Measurements from ENCODE around the gene PTPN7.
"Not testable (repeated sequence)": the region's sequence is repeated elsewhere in the genome, so short reads cannot be mapped to it uniquely, and the experiment has no call there.

PTPN7 gene

GRCh38 chr1:202179828-202180750, 19.7 kb upstream of the PTPN7 start:
- Histone ChIP-seq H3K27ac (ENCODE audit: insufficient read depth, low read length, poor library complexity, severe bottlenecking) (no peak overlapping the region), H3K27me3 (replicated peaks; ENCODE audit: control insufficient read depth, insufficient read depth, low read length, poor library complexity, severe bottlenecking) (no peaks in the 10 kb centered on the region), H3K4me1 (ENCODE audit: control insufficient read depth, insufficient read depth, low read length, poor library complexity, severe bottlenecking) (peaks cover 4% of the 10 kb centered on the region), H3K36me3 (ENCODE audit: control insufficient read depth, insufficient read depth, low read length) (no peaks in the 10 kb centered on the region), H3K9me3 (ENCODE audit: control insufficient read depth, low read length) (no peaks in the 10 kb centered on the region), H3K4me3 (ENCODE audit: insufficient read depth, low read depth, low read length, poor library complexity, severe bottlenecking) (no peak overlapping the region)
- no peak for DNase-seq

- H3K36me3 ChIP-seq (ENCODE audit: control insufficient read depth, insufficient read depth, low read length), result no peaks in the 10 kb centered on the region
- H3K4me1 ChIP-seq (ENCODE audit: control insufficient read depth, insufficient read depth, low read length, poor library complexity, severe bottlenecking), result no peaks in the 10 kb centered on the region
- no peak overlapping the region for H3K27ac ChIP-seq (ENCODE audit: insufficient read depth, low read length, poor library complexity, severe bottlenecking)
- no peaks in the 10 kb centered on the region for H3K27me3 ChIP-seq (replicated peaks; ENCODE audit: control insufficient read depth, insufficient read depth, low read length, poor library complexity, severe bottlenecking)
- DNase-seq, result no peak
- H3K9me3 ChIP-seq (ENCODE audit: control insufficient read depth, low read length), result no peaks in the 10 kb centered on the region
- H3K4me3 ChIP-seq (ENCODE audit: insufficient read depth, low read depth, low read length, poor library complexity, severe bottlenecking), result no peak overlapping the region
Observed at GRCh38 chr1:202176949-202177927, 16.8 kb upstream of the PTPN7 start.

- no peak for DNase-seq
- no peak overlapping the region for H3K4me3 ChIP-seq (ENCODE audit: insufficient read depth, low read depth, low read length, poor library complexity, severe bottlenecking)
- H3K27ac ChIP-seq (ENCODE audit: insufficient read depth, low read length, poor library complexity, severe bottlenecking), result no peak overlapping the region
- H3K27me3 ChIP-seq (replicated peaks; ENCODE audit: control insufficient read depth, insufficient read depth, low read length, poor library complexity, severe bottlenecking), result no peaks in the 10 kb centered on the region
- peaks cover 3% of the 10 kb centered on the region for H3K4me1 ChIP-seq (ENCODE audit: control insufficient read depth, insufficient read depth, low read length, poor library complexity, severe bottlenecking)
- no peaks in the 10 kb centered on the region for H3K36me3 ChIP-seq (ENCODE audit: control insufficient read depth, insufficient read depth, low read length)
- no peaks in the 10 kb centered on the region for H3K9me3 ChIP-seq (ENCODE audit: control insufficient read depth, low read length)
Observed at GRCh38 chr1:202173993-202174392, 13.6 kb upstream of the PTPN7 start.

GRCh38 chr1:202172015-202172355, 11.6 kb upstream of the PTPN7 start:
- peaks cover 3% of the 10 kb centered on the region for H3K4me1 ChIP-seq (ENCODE audit: control insufficient read depth, insufficient read depth, low read length, poor library complexity, severe bottlenecking)
- H3K4me3 ChIP-seq (ENCODE audit: insufficient read depth, low read depth, low read length, poor library complexity, severe bottlenecking), result no peak overlapping the region
- no peaks in the 10 kb centered on the region for H3K36me3 ChIP-seq (ENCODE audit: control insufficient read depth, insufficient read depth, low read length)
- no peak for DNase-seq
- H3K9me3 ChIP-seq (ENCODE audit: control insufficient read depth, low read length), result no peaks in the 10 kb centered on the region
- H3K27me3 ChIP-seq (replicated peaks; ENCODE audit: control insufficient read depth, insufficient read depth, low read length, poor library complexity, severe bottlenecking), result no peaks in the 10 kb centered on the region
- H3K27ac ChIP-seq (ENCODE audit: insufficient read depth, low read length, poor library complexity, severe bottlenecking), result no peak overlapping the region

- no peak for DNase-seq
- H3K4me1 ChIP-seq (ENCODE audit: control insufficient read depth, insufficient read depth, low read length, poor library complexity, severe bottlenecking), result peaks cover 3% of the 10 kb centered on the region
- H3K9me3 ChIP-seq (ENCODE audit: control insufficient read depth, low read length), result no peaks in the 10 kb centered on the region
- no peak overlapping the region for H3K4me3 ChIP-seq (ENCODE audit: insufficient read depth, low read depth, low read length, poor library complexity, severe bottlenecking)
- no peak overlapping the region for H3K27ac ChIP-seq (ENCODE audit: insufficient read depth, low read length, poor library complexity, severe bottlenecking)
- H3K27me3 ChIP-seq (replicated peaks; ENCODE audit: control insufficient read depth, insufficient read depth, low read length, poor library complexity, severe bottlenecking), result no peaks in the 10 kb centered on the region
- no peaks in the 10 kb centered on the region for H3K36me3 ChIP-seq (ENCODE audit: control insufficient read depth, insufficient read depth, low read length)
Observed at GRCh38 chr1:202171292-202172014, 11.1 kb upstream of the PTPN7 start.

GRCh38 chr1:202170726-202171125, 10.3 kb upstream of the PTPN7 start:
- DNase-seq, result no peak
- no peaks in the 10 kb centered on the region for H3K27me3 ChIP-seq (replicated peaks; ENCODE audit: control insufficient read depth, insufficient read depth, low read length, poor library complexity, severe bottlenecking)
- no peak overlapping the region for H3K27ac ChIP-seq (ENCODE audit: insufficient read depth, low read length, poor library complexity, severe bottlenecking)
- H3K9me3 ChIP-seq (ENCODE audit: control insufficient read depth, low read length), result no peaks in the 10 kb centered on the region
- H3K36me3 ChIP-seq (ENCODE audit: control insufficient read depth, insufficient read depth, low read length), result no peaks in the 10 kb centered on the region
- H3K4me1 ChIP-seq (ENCODE audit: control insufficient read depth, insufficient read depth, low read length, poor library complexity, severe bottlenecking), result peaks cover 8% of the 10 kb centered on the region
- H3K4me3 ChIP-seq (ENCODE audit: insufficient read depth, low read depth, low read length, poor library complexity, severe bottlenecking), result no peak overlapping the region

GRCh38 chr1:202168861-202169260, 8.5 kb upstream of the PTPN7 start:
- Histone ChIP-seq H3K9me3 (ENCODE audit: control insufficient read depth, low read length) (no peaks in the 10 kb centered on the region), H3K27ac (ENCODE audit: insufficient read depth, low read length, poor library complexity, severe bottlenecking) (no peak overlapping the region), H3K4me1 (ENCODE audit: control insufficient read depth, insufficient read depth, low read length, poor library complexity, severe bottlenecking) (peaks cover 25% of the 10 kb centered on the region), H3K27me3 (replicated peaks; ENCODE audit: control insufficient read depth, insufficient read depth, low read length, poor library complexity, severe bottlenecking) (no peaks in the 10 kb centered on the region), H3K36me3 (ENCODE audit: control insufficient read depth, insufficient read depth, low read length) (no peaks in the 10 kb centered on the region), H3K4me3 (ENCODE audit: insufficient read depth, low read depth, low read length, poor library complexity, severe bottlenecking) (no peak overlapping the region)
- DNase-seq, result no peak

- H3K27ac ChIP-seq (ENCODE audit: insufficient read depth, low read length, poor library complexity, severe bottlenecking), result no peak overlapping the region
- DNase-seq, result no peak
- no peaks in the 10 kb centered on the region for H3K27me3 ChIP-seq (replicated peaks; ENCODE audit: control insufficient read depth, insufficient read depth, low read length, poor library complexity, severe bottlenecking)
- no peaks in the 10 kb centered on the region for H3K36me3 ChIP-seq (ENCODE audit: control insufficient read depth, insufficient read depth, low read length)
- no peak overlapping the region for H3K4me3 ChIP-seq (ENCODE audit: insufficient read depth, low read depth, low read length, poor library complexity, severe bottlenecking)
- no peaks in the 10 kb centered on the region for H3K9me3 ChIP-seq (ENCODE audit: control insufficient read depth, low read length)
- H3K4me1 ChIP-seq (ENCODE audit: control insufficient read depth, insufficient read depth, low read length, poor library complexity, severe bottlenecking), result peaks cover 35% of the 10 kb centered on the region
Observed at GRCh38 chr1:202167708-202168415, 7.5 kb upstream of the PTPN7 start.

- not testable (repeated sequence) for DNase-seq; H3K27me3 ChIP-seq (replicated peaks; ENCODE audit: control insufficient read depth, insufficient read depth, low read length, poor library complexity, severe bottlenecking); H3K4me3 ChIP-seq (ENCODE audit: insufficient read depth, low read depth, low read length, poor library complexity, severe bottlenecking); H3K9me3 ChIP-seq (ENCODE audit: control insufficient read depth, low read length); H3K36me3 ChIP-seq (ENCODE audit: control insufficient read depth, insufficient read depth, low read length); H3K27ac ChIP-seq (ENCODE audit: insufficient read depth, low read length, poor library complexity, severe bottlenecking)
- H3K4me1 ChIP-seq (ENCODE audit: control insufficient read depth, insufficient read depth, low read length, poor library complexity, severe bottlenecking), result peaks cover 43% of the 10 kb centered on the region
Observed at GRCh38 chr1:202167054-202167453, 6.7 kb upstream of the PTPN7 start.
